Fibroblast of lung (primary cell): ENCODE data around the gene ARHGAP44. TPM values are rescaled to one million over a fixed set of nuclear protein-coding genes. Genes with fewer than 3 reads are reported as not detected.

ENCODE experiments used
- DNase-seq, 2 donors: peaks; one replicate each; pipeline versions ENCODE4 v3.0.0 to v3.0.0-alpha.2; 2010; ENCODE audit warnings: low read depth in 2 of 2
- H2AFZ ChIP-seq: 2 replicates; pipeline ENCODE4 v1.5.1; 2012; ENCODE audit warnings: low read length, control low read depth, inconsistent platforms
- H3K27ac ChIP-seq: 2 replicates; pipeline ENCODE4 v1.5.1; 2011; ENCODE audit warnings: low read length, control low read depth; ENCODE audit not compliant: insufficient read depth
- H3K27me3 ChIP-seq: 2 replicates; pipeline ENCODE4 v1.5.1; 2011; ENCODE audit warnings: mild to moderate bottlenecking, low read length; ENCODE audit not compliant: control insufficient read depth, insufficient read depth
- H3K36me3 ChIP-seq: 2 replicates; pipeline ENCODE4 v1.5.1; 2011; ENCODE audit warnings: low read length; ENCODE audit not compliant: control insufficient read depth, insufficient read depth
- H3K4me1 ChIP-seq: 2 replicates; pipeline ENCODE4 v1.5.1; 2011; ENCODE audit warnings: low read length; ENCODE audit not compliant: control insufficient read depth, insufficient read depth; ENCODE audit errors: extremely low read depth
- H3K4me2 ChIP-seq: 2 replicates; pipeline ENCODE4 v1.5.1; 2011; ENCODE audit warnings: low read length, control low read depth; ENCODE audit not compliant: insufficient read depth; ENCODE audit errors: extremely low read depth
- H3K4me3 ChIP-seq, 4 experiments: fragments of 200-600 bp in 1 of 4; sonication (generic) in 1 of 4; replicated peaks in 1 of 4; 2 replicates each; pipeline ENCODE4 v1.5.1; 2011 to 2016; ENCODE audit warnings: low read length in 4 of 4, low read depth in 3 of 4, mild to moderate bottlenecking in 3 of 4, control low read depth in 2 of 4, inconsistent platforms in 1 of 4, mixed read lengths in 1 of 4; ENCODE audit not compliant: insufficient read depth in 1 of 4; ENCODE audit errors: control extremely low read depth in 1 of 4
- H3K79me2 ChIP-seq: 2 replicates; pipeline ENCODE4 v1.5.1; 2012; ENCODE audit warnings: mild to moderate bottlenecking, low read length, inconsistent platforms; ENCODE audit not compliant: control insufficient read depth, insufficient read depth
- H3K9ac ChIP-seq: 2 replicates; pipeline ENCODE4 v1.5.1; 2011; ENCODE audit warnings: mild to moderate bottlenecking, low read length, control low read depth; ENCODE audit not compliant: insufficient read depth
- H3K9me3 ChIP-seq: 2 replicates; pipeline ENCODE4 v1.5.1; 2012; ENCODE audit warnings: low read depth, low read length; ENCODE audit not compliant: control insufficient read depth, insufficient read depth
- H4K20me1 ChIP-seq: 2 replicates; pipeline ENCODE4 v1.5.1; 2011; ENCODE audit warnings: low read length; ENCODE audit not compliant: control insufficient read depth, insufficient read depth; ENCODE audit errors: extremely low read depth
- CTCF ChIP-seq, 2 donors: IDR thresholded peaks in 1 of 2; conservative IDR thresholded peaks in 1 of 2; 1 replicate in 1 of 2; 2 replicates in 1 of 2; pipeline ENCODE4 v1.5.1; 2011 to 2012; ENCODE audit warnings: low read length in 2 of 2, control low read depth in 1 of 2, inconsistent platforms in 1 of 2, low read depth in 1 of 2, mild to moderate bottlenecking in 1 of 2
- EZH2 ChIP-seq: IDR thresholded peaks from 2 replicates; pipeline ENCODE4 v1.5.1; 2012; ENCODE audit warnings: low read length, control low read depth, mild to moderate bottlenecking; ENCODE audit errors: missing control alignments
- polyA plus RNA-seq, 2 donors: library from polyadenylated mRNA; depleted of rRNA in 1 of 2; stranded (reverse) in 1 of 2; unstranded in 1 of 2; fragments of >200 nt; gene quantifications; 2 replicates each; pipeline ENCODE4 v1.2.1, GENCODE V29; 2011 to 2012; ENCODE audit warnings: missing spikeins in 1 of 2
- total RNA-seq: library from RNA; depleted of rRNA; stranded (reverse); fragments of >200 nt; gene quantifications from 2 replicates; pipeline ENCODE4 v1.2.1, GENCODE V29; 2014

ARHGAP44 gene
- total and polyA plus RNA-seq, 2 donors (not counting 1 experiment from before 2014, with no cell fraction given) = 0.48 to 1.7 TPM

DNA sequence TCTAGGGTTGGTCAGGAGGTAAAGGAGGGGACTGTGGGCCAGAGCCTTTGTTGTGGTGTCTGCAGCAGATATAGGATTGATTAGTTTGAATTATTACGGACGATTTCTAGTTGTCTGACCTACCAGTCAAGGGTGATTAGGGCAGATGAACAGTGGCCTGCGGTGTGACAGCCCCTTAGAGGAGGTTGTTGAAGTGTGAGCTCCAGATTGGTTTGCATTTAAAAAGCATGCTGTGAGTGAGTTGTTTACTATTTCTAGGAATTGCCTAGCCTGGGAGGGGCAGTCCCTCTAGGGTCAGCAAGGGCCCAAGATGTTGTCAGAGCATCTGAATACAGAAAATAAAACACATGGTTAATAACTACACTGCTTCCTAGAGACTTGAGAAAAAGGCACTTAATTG is 108.8 kb downstream of the ARHGAP44 start:
- H3K27me3 ChIP-seq = no peaks in the 10 kb centered on the region
- no peak overlapping the region for H3K4me3 ChIP-seq
- no peaks in the 10 kb centered on the region for H3K9me3 ChIP-seq
- H3K36me3 ChIP-seq = no peaks in the 10 kb centered on the region
- no peak for DNase-seq
- H3K79me2 ChIP-seq = no peaks in the 10 kb centered on the region
- TF ChIP-seq EZH2 = no peak
- TF ChIP-seq CTCF (conservative IDR thresholded peaks at IDR 0.05 in 1 of 2, IDR thresholded peaks at IDR 0.05 in 1 of 2; ENCODE audit: low read depth in 1 of 2, low read length in 2 of 2) = no peak
- H3K4me2 ChIP-seq = no peak overlapping the region
- no peaks in the 10 kb centered on the region for H4K20me1 ChIP-seq
- no peaks in the 10 kb centered on the region for H3K4me1 ChIP-seq
- no peak overlapping the region for H3K9ac ChIP-seq
- H2AFZ ChIP-seq = no peak overlapping the region
- no peak overlapping the region for H3K27ac ChIP-seq

DNA sequence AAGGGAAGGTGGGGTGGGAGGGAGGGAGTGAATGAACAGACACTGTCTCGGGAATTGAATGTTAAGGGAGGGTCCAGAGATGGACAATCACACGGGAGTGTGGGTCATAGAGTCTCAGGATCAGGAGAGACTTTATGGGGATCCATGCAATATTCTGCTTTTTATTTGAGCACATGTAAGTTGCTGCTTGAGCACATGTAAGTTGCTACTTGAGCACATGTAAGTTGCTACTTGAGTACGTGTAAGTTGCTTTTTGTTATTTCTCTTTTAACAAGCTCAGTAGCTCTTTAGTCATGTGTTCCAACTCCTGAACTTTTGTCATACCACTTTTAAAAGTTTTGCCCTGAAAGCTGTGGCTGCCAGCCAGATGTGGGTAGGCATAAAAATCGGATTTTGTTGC is 110.3 kb downstream of the ARHGAP44 start:
- Histone ChIP-seq H3K4me3 (no peak overlapping the region), H3K9ac (no peak overlapping the region), H3K27ac (no peak overlapping the region), H2AFZ (no peak overlapping the region), H3K4me2 (no peak overlapping the region), H3K79me2 (no peaks in the 10 kb centered on the region), H3K4me1 (no peaks in the 10 kb centered on the region), H3K9me3 (no peaks in the 10 kb centered on the region), H3K27me3 (no peaks in the 10 kb centered on the region), H3K36me3 (no peaks in the 10 kb centered on the region), H4K20me1 (no peaks in the 10 kb centered on the region)
- no peak for TF ChIP-seq CTCF (conservative IDR thresholded peaks at IDR 0.05 in 1 of 2, IDR thresholded peaks at IDR 0.05 in 1 of 2; ENCODE audit: low read depth in 1 of 2, low read length in 2 of 2)
- no peak for TF ChIP-seq EZH2
- DNase-seq = no peak

DNA sequence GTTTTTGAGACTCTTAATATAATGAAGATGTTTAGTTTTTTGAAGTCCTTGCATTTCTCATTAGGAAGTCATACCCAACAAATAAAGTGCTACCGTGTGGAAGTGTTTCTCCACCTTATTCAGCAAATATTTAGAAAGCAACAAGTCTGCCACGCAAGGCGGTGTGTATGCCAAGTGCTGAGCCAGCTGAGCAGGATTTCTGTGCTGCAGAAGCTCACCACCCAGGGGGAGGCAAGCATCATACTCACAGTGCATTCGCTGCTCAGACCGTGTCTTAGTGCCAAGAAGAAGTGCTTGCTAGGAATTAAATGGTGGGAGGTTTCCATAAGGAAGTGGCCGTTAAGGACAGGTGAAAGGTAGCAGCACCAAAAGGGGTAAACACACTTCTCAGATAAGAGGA is 111.2 kb downstream of the ARHGAP44 start:
- Histone ChIP-seq H3K27ac (no peak overlapping the region), H3K4me2 (no peak overlapping the region), H2AFZ (no peak overlapping the region), H3K4me3 (no peak overlapping the region), H4K20me1 (no peaks in the 10 kb centered on the region), H3K9me3 (no peaks in the 10 kb centered on the region), H3K36me3 (no peaks in the 10 kb centered on the region), H3K79me2 (no peaks in the 10 kb centered on the region), H3K27me3 (no peaks in the 10 kb centered on the region), H3K9ac (no peak overlapping the region), H3K4me1 (no peaks in the 10 kb centered on the region)
- TF ChIP-seq CTCF (conservative IDR thresholded peaks at IDR 0.05 in 1 of 2, IDR thresholded peaks at IDR 0.05 in 1 of 2; ENCODE audit: low read depth in 1 of 2, low read length in 2 of 2) (no peak), EZH2 (no peak)
- no peak for DNase-seq
